HG03558 (cell line): Measurements from ENCODE around the gene PPP4R1.

Source experiments
- ATAC-seq: cut with Tn5 transposase; IDR thresholded peaks from one replicate; pipeline ENCODE4 v1.9.1; 2021; ENCODE audit warnings: moderate number of reproducible peaks; ENCODE audit not compliant: unreplicated experiment; ENCODE audit errors: extremely low read depth

PPP4R1 gene

GRCh38 chr18:9520666-9521065 lies 93.7 kb downstream of the PPP4R1 start:
- ATAC-seq: no peak

DNA sequence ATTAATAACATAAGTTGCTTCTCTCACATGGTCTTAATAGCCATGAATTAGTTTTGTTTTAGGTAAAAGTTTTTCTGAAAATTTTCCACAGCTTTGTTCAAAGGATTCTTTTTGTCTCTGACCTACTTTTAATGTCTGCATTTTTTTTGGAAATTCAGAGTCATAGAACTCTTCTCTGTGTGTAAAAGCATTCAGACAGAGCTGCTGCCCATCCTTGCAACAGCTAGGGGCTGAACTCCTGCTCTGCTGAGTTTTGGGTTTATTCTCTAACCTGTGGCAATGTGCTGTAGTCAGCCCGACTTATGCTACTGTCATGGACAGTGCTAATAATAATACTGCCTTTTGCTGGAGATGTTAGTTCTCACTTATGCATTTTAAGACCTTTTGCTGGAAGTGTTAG lies 95.0 kb downstream of the PPP4R1 start:
- no peak for ATAC-seq

GRCh38 chr18:9517869-9518268 lies 96.5 kb downstream of the PPP4R1 start:
- no peak for ATAC-seq

GRCh38 chr18:9516437-9517064 lies 97.8 kb downstream of the PPP4R1 start:
- ATAC-seq: no peak

GRCh38 chr18:9513971-9514512 lies 100.3 kb downstream of the PPP4R1 start:
- no peak for ATAC-seq

DNA sequence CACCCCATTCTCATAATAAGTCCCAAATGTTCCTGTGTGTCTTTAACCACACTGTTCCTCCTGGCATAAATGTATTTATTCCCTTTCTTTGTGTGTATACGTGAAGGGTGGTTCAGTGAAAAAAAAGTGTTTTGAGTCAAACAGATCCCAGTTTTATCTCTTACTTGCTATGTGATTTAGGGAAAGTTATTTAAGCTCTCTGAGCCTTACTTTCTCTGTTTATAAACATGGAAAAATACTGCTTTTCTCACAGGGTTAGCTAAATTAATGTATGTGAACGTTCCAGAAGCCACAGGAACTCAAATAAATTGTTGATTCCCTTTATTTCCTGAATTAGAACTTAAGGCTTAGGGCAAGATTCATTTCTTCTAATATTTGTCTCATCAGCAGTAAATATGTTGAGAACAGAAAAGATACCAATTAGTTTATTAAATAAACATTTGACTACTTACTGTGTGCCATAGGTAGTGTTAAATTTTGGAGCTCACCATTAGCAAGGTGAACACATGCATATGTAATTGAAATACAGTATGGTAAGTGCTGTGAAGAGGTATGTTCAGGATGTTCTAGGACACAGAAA lies 105.8 kb downstream of the PPP4R1 start:
- ATAC-seq: no peak

DNA sequence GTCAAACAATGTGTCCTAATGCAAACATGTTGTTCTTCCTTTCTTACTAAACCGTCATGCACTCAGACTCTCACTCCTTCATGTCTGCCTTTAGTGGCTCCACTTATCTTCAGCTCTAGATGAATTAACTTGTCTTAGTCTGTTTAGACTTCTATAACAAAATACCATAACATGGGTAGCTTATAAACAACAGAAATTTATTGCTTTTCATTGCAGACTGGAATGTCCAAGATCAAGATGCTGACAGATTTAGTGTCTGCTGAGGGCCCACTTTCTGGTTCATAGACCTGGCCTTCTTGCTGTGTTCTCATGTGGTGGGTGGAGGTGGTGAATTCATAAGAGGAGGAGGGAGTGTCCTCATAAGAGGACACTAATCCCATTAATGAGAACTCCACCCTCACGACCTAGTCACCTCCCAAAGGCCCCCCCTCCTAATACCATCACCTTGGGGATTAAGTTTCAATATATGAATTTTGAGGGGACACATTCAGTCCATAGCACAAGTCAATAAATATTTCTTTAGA lies 106.7 kb downstream of the PPP4R1 start:
- ATAC-seq: no peak

DNA sequence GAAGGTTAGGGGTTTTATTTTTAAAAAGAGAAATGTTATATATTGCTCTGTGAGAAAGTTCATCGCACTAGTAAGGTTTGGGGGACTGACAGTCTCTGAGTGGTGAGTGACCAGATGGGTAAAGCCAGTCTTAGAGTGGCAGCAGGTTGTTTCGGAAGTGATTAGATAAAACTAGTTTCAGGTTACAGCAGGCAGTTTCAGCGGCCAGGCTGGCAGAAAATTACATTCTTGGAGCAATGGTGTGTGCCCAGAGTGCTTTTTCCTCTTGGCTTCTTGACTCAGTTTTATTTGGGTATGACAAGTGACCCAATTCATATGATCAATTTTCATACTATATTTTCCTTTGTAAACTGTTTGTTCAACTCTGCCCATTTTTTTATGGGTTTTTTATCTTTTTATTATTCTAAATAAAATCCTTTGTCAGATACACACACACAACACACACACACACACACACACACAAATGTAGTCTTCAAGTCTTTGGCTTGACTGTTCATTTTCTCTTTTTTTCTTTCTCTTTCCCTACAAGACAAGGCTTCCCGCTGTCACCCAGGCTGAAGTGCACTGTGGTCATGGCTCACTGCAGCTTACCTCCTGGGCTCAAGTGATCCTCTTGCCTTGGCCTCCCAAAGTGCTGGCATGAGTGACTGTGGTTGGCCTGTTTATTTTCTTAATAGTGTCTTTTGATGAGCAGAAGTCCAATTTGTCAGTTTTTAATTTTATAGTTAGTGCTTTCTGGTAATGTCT lies 108.1 kb downstream of the PPP4R1 start:
- no peak for ATAC-seq
